ENCODE measurements around the gene HBA1. TPM values are rescaled to one million over a fixed set of nuclear protein-coding genes. Genes with fewer than 3 reads are reported as not detected.

The HBA1 gene
- total and polyA plus RNA-seq, 9 of the 15 experiments (the other 6 are each of a cell fraction or from before 2014, with no cell fraction given), result 128 to 2,388 (median 380) TPM

DNA sequence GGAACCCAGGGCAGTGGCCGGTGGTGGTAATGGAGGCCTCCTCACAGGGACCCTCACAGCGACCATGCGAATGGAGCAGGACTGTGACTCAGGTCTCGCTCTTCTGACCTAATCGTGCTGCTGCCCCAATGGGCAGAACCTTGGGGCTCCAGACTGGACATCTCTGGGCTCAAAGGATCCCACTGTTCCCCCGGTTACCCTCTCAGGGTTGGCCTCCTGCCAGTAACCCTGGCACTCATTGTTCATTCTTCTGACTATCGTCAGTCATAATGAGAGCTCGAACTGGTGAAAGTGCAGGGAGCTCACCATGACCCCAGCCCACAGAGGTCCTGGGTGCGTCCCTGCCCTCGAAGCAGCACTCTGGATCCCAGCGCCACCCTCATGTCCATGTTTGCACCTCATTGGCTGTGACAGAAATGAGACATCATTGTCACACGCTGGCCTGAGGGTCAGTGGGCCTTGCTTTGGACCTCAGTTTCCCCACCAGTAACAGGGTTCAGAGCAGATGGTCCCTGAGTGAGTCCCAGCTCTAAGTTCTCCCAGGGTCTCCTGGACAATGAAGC lies 34.0 kb upstream of the HBA1 start:
- ChIA-PET POLR2A (interaction anchor here (1.2 to 1.6 kb wide), 3 partner anchors 9 to 85 kb away, joined by 3 to 4 read pairs (median 4); no protein-coding TSS in a partner anchor), CTCF (ENCODE audit: low intra/inter-chr PET ratio) (no interaction called here)
- Histone ChIP-seq H3K9me3 (replicated peaks; ENCODE audit: control insufficient read depth, insufficient read depth, low read depth, low read length) (no peaks in the 10 kb centered on the region), H3K9ac (ENCODE audit: insufficient read depth in 1 of 2, low read depth in 2 of 2, low read length in 2 of 2) (peak overlapping the region; percentile 56 to 86), H3K4me3 (no peak overlapping the region), H3K4me1 (replicated peaks in 1 of 2; ENCODE audit: control insufficient read depth in 2 of 2, insufficient read depth in 2 of 2, low read length in 2 of 2) (peaks cover 37 to 57% of the 10 kb centered on the region in 2 experiments), H2AFZ (ENCODE audit: low read depth, low read length) (peak overlapping the region; percentile 52), H4K20me1 (replicated peaks; ENCODE audit: control insufficient read depth, insufficient read depth, low read length) (no peaks in the 10 kb centered on the region), H3K4me2 (ENCODE audit: insufficient read depth, low read length) (peak overlapping the region; percentile 71), H3K36me3 (ENCODE audit: control insufficient read depth, insufficient read depth, low read length) (no peaks in the 10 kb centered on the region), H3K27ac (ENCODE audit: extremely low read depth, low read depth, low read length) (peak overlapping the region; percentile 81), H3K9me1 (ENCODE audit: control insufficient read depth, insufficient read depth, low read length) (no peaks in the 10 kb centered on the region), H3K79me2 (ENCODE audit: control insufficient read depth, insufficient read depth, low read length) (peaks cover 10% of the 10 kb centered on the region), H3K27me3 (ENCODE audit: control insufficient read depth in 2 of 2, insufficient read depth in 2 of 2, low read length in 2 of 2) (no peaks in the 10 kb centered on the region)
- intact Hi-C loops (cut with micrococcal nuclease) (loop anchor here (2.0 kb wide), 1 partner anchor 36 kb away; no protein-coding TSS in a partner anchor), in situ Hi-C loops (cut with MboI) (no loop called here)
- peak; percentile 37 for FAIRE-seq
- 18% methylated on average over 11 of the region's 12 CpGs for WGBS (ENCODE audit: insufficient coverage, low coverage, missing lambda C conversion rate)
- BruUV-seq (replicated peaks), result no TSS peak
- no peak for ATAC-seq
- DNase-seq (ENCODE audit: extremely low read depth in 1 of 4, low spot score in 3 of 4), result peak in 1 of 4 experiments; percentile 56
- TF ChIP-seq ZNF280A (IDR thresholded peaks at IDR 0.05; ENCODE audit: low read depth, partially characterized antibody) (no peak), U2AF1 (optimal IDR thresholded peaks at IDR 0.05; ENCODE audit: low read depth, low read length) (no peak), CEBPG (CRISPR knock-in tag; IDR thresholded peaks at IDR 0.05) (0 out of 2 replicates have a peak, but pooled peaks have one; percentile 22), CEBPG (tag; conservative IDR thresholded peaks at IDR 0.05 in 1 of 2, IDR thresholded peaks at IDR 0.05 in 1 of 2) (no peak), GATA2 (CRISPR knock-in tag; IDR thresholded peaks at IDR 0.05) (no peak), FOSL1 (tag; conservative IDR thresholded peaks at IDR 0.05) (0 out of 2 replicates have a peak, but pooled peaks have one; percentile 3), MNT (conservative IDR thresholded peaks at IDR 0.05) (no peak), HNRNPK (IDR thresholded peaks at IDR 0.05; ENCODE audit: low read depth, low read length, poor library complexity, severe bottlenecking) (no peak), ZNF511 (CRISPR knock-in tag; IDR thresholded peaks at IDR 0.05) (peak; percentile 18; the same call in 1 of the 2 replicates), SMARCB1 (IDR thresholded peaks at IDR 0.05; ENCODE audit: insufficient read length, low read depth) (no peak), CREB1 (IDR thresholded peaks at IDR 0.05) (no peak), CREB1 (CRISPR knock-in tag; IDR thresholded peaks at IDR 0.05) (no peak), BHLHE40 (IDR thresholded peaks at IDR 0.05; ENCODE audit: low read length) (no peak), YBX1 (IDR thresholded peaks at IDR 0.05) (no peak), CHCHD3 (CRISPR knock-in tag; IDR thresholded peaks at IDR 0.05) (no peak), ZNF408 (CRISPR knock-in tag; IDR thresholded peaks at IDR 0.05; ENCODE audit: low read depth) (no peak)
- TF ChIP-seq, protein P1, sequence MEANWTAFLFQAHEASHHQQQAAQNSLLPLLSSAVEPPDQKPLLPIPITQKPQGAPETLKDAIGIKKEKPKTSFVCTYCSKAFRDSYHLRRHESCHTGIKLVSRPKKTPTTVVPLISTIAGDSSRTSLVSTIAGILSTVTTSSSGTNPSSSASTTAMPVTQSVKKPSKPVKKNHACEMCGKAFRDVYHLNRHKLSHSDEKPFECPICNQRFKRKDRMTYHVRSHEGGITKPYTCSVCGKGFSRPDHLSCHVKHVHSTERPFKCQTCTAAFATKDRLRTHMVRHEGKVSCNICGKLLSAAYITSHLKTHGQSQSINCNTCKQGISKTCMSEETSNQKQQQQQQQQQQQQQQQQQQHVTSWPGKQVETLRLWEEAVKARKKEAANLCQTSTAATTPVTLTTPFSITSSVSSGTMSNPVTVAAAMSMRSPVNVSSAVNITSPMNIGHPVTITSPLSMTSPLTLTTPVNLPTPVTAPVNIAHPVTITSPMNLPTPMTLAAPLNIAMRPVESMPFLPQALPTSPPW (CRISPR knock-in tag; IDR thresholded peaks at IDR 0.05), result no peak
